GM19023 (cell line): Measurements from ENCODE around the gene PLEKHA5.

Source experiments
- ATAC-seq: cut with Tn5 transposase; IDR thresholded peaks from one replicate; pipeline ENCODE4 v1.9.1; 2021; ENCODE audit warnings: mild to moderate bottlenecking, moderate library complexity; ENCODE audit not compliant: unreplicated experiment

The PLEKHA5 gene

DNA sequence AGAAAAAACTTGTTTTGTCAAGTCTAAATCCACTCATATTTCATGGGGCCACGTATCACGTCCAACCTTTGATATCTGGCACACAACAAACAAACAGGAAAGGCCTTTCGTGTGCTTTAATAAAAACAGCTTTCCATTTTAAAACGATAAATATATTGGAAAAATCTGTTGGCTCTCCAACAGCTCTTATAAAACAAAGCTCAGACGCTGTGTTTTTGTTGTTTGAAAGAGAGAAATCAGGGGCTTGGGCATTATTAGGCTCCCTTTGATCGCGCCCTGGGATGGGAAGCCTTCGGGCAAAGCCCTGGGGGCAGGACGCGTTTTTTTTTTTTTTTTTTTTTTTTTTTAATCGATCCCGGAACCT, 429 bp upstream of the PLEKHA5 start:
- ATAC-seq: no peak

DNA sequence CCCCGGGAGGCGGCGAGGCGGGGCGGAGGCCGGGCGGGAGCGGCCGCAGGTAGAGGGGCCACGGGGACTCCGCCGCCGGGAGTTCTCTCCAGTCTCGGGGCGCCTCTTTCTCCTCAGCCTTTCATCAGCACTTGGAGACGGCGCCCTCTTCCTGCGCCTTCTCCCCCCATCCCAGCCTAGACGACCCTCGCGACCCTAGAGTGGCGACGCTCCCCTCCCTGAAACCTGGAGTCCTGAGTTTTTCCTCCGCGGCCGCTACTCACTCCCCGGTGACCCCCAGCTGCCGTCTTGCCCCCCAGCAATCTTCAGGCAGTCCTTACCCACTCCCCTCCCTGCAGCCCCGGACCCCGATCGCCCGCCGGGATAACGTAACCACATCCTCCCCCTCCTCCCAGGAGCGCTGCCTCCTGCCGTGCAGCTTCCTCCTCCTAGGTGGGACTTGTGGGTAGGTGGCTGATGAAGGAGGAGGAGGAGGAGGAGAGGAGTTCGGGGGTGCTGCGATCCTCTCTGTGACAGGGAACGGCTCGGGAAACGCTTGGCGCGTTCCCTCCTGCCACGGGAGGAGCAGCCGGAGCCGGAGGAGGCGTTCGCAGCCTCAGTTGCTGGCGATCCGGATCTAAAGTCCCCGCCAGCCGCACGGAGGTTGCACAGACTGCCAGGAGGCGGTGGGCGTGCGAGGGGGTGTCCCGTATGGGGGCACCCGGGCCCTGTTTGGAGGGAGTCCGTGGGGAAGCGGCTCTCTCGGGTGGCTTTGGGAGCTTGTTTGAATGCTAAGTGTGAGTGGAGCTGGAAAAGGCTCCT, 891 bp downstream of the PLEKHA5 start:
- no peak for ATAC-seq

DNA sequence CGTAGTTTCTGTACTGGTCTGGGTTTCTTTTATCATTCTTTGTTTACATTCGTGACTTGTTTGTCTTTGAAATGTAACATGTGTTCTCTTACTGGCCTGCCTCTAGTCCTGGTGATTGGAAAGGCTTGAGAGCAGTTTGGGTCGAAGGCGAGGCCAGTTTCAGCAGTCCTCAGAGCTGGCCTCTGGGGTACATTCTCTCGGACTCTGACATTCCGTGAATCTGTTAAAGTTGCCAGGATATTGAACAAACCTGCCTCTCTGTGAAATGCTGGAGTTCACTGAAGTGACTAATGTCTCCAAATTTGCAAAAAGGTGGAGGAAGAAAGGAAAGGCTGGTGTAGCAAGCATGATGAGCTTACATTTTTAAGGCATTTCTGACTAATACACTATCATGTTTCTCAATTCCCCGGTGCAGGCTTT, 1.5 kb downstream of the PLEKHA5 start:
- no peak for ATAC-seq

DNA sequence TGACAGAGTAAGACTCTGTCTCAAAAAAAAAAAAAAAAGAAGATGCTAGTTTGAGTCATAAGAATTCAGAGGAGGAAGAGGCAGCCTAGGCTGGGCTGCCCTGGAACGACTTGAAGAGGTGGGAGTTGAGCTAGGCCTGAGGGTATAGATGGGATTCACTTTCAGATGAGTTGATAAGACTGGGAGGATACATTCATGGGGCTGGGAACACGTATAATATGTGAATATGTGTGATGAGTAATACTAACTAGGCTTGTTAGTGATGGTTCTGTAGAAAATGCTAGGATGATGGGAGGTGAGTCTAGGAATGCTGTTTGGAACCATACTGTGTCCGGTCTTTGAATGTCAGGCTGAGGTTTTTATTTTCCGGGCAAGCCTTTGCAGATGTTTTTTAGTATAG, 9.0 kb downstream of the PLEKHA5 start:
- no peak for ATAC-seq

DNA sequence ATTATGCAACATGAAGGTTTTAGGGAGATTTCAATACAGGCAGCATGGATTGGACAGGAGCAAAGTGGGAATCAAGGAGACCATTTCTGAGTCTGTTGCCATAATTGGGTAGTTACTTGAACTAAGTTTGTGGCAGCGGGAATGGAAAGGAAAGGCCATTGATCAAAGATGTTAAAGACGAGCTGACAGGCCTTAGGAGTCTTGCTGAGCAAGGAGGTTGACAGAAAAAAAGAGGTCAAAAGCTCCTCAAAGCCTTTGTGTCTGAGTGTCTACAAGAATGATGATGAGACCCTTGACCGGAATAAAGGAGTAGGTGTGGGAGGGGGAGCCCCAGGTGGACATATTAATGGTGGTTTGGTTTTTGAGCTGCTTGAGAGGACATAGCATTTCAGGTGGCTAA, 9.4 kb downstream of the PLEKHA5 start:
- no peak for ATAC-seq

DNA sequence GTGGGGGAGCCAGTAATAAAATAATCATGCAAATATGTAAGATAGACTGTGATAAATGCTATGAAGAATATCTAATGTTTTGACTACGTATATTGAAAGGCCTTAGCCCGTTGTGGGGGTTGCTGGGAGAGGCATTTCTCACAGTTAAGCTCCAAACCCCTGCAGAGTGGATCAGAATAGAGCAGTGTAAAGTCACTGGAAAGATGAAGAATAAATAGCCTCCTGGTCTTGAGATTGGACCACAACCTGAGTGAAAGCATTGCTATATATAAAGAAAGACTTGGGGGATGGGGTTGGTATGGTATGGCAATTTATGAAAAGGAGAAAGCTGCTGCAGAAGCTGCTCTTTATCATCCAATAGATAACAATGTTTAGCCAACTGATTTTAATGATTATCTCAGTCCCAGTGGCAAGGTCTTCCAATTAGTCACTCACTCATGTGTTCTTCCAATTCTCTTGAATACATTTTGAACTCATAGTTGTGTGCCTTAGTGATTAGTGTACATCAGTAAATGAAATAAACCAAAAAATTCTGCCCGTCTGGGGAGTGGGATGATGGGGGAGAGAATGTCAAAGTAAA, 10.2 kb downstream of the PLEKHA5 start:
- ATAC-seq: no peak

DNA sequence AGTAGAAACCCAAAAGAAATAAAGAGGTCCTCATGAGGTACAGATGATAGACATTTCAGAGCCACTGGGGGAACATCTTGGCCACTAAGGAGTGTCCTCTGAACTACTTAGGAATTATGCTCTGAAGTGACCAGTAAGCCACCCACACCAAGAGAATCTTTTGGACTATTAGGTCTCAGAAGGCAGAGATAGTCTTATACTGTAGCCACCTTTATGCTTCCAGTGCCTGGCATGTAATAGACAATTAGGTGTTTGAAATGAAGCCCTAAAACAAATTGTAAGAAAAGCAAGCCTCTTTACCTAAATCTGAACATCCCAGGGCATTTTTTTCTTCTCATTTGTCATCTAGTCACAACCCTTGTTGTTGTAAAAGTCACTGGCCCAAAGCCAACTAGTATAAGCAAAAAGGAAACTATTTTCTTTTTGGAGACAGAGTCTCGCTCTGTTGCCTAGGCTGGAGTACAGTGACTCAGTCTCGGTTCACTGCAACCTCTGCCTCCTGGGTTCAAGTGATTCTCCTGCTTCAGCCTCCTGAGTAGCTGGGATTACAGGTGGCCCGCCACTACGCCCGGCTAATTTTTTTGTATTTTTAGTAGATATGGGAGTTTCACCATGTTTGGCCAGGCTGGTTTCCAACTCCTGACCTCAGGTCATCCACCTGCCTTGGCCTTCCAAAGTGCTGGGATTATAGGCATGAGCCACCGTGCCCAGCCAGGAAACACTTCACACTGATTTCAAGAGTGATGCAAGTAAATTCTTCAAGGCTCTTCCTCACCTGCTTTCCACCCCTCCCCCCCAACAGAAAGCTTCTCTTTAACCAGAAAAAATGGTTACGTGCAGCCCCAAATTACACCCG, 11.1 kb downstream of the PLEKHA5 start:
- ATAC-seq: no peak

DNA sequence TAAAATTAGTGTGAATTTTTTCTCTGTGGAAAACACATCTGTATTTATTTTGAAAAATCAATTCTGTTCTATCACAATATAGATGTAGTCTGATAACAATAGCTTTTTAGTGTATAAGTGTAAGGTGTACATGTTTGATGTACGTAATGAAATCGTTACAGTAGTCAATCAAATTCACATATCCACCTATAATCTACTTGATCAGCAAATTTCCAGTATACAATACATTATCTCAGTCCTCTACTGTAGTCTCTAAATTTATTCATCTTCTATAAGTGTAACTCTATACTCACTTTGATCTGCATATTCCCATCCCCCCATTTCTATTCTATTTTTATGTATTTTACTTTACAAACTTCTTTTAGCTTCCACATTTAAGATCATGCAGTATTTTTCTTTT, 13.0 kb downstream of the PLEKHA5 start:
- ATAC-seq: no peak

DNA sequence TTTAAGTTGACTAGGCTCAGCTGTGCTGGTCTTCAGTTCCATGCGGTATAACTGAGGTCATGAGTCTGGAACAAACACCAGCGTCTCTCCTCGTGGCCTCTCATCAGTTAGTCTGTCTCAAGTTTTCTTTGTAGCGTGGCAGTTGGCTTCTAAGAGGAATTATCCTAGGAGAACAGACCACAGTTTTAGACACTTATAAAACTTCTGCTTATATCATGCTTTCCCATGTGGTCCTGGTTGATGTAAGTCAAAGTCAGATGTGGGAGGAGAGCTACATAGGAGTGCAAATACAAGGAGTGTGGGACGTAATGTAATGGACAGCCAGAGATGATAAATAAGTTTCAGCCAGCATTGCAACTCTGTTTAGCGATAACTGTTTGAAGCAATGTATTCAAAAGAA, 14.8 kb downstream of the PLEKHA5 start:
- no peak for ATAC-seq

DNA sequence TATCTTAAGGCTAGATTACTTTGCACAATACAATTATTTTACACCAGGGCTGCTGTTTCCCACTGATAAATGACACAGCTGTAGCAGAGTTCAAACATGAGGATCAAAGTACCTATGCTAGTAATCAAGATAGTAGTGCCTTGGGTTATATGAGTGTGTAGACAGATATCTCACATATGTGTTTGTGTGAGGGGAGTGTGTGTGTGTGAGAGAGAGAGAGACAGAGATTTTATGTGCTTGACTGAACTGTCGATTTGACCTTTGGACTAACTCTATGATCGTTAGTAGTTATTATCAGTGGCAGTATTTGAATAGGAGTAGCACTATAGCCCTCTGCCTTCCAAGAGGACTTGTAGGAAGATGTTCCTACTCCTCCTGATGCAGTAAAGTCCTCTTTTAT, 15.5 kb downstream of the PLEKHA5 start:
- no peak for ATAC-seq

DNA sequence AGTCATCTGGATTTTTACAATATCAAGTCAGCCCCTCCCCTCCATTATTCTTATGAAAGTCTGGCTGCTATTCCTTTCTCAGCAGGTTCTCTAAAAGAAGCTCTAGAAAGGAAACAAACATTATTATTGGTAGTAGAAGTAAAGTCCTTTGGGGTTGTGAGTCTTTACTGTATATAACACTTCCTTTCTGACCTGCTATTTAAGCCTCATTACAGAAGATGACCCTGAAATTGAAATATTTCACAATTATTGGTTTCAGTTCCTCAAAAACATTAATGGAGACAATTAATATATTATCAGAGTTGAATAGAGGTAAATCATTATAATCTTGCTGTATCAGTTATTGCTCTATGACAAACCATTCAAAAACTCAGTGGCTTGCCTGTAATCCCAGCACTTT, 19.3 kb downstream of the PLEKHA5 start:
- ATAC-seq: no peak

DNA sequence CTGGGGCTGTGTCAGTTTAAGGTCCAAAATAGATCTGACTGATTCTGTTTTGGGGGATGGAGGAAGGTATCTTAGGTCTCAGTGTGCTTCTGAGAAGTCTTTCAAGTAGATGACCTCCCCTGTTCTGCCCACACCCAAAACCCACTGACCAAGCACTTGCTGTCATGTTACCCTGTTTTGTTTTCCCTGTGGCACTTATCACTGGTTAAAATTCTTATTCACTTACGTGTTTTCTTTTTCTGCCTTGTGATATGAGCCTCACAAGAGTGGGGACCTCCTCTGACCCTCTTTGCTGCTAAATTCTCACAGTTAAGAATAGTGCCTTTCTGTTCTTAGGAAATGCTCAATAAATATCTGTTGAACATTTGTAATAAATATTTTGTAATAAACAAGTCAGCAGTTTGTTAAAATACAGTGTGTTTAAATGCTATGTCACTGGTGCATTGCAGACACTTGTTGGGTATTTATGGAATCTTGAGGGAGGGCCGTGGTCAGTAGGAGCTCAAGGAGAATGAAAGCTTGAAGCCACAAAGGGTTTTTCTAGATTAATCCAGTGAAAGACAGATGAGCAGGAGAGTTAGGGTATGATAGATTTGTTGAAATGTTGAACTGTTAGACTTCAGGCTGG, 20.9 kb downstream of the PLEKHA5 start:
- ATAC-seq: no peak

DNA sequence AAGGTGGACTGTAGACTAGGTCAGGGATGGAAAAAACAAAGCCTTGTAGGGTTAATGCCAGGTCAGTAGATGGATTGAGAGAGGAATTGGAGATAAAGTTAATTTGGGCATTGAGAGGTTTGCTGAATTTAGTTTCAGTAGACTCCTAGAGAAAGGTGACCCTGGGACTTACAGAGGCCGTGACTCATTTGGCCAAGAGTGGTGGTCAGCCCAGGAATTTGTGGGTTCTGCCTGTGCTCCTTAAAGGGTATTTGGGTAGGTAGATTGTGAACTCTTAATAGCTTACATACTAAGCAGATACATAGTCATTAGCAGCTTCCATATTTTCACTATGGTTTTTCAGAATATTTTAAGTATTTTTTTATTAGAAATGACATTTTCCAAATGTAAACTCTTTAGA, 21.8 kb downstream of the PLEKHA5 start:
- ATAC-seq: no peak

DNA sequence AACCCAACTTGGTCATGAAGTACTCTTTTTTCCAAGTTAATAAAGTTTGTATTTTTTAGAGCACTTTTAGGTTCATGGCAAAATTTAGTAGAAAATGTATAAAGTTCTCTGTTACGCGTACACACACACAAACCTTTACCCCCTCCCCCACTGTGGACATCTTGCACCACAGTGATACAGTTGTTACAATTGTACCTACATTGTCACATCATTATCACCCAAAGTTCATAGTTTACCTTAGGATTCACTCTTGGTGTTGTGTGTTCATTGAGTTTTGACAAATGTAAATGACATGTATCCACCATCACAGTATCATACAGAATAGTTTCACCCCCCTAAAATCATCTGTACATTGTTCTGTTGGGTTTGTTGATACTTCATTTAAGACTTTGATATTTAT, 23.9 kb downstream of the PLEKHA5 start:
- ATAC-seq: no peak

DNA sequence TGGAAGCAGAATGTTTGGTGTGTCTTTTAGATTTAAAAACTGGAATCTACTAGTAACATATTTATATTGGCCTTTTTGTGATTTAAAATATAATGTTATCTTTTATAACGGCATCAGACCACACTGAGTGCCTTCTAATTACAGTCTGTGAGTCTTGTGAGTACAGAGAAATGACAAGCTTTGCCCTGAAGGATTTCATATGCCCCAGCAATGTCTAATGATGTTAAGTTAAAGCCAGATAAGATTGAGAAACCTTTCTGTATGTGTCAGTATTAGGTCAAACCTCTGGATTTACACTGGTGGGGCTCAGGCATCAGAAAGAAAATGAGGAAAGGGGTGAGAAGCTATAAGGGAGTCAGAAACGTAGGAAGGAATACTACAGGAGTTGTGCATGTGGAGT, 25.2 kb downstream of the PLEKHA5 start:
- no peak for ATAC-seq

DNA sequence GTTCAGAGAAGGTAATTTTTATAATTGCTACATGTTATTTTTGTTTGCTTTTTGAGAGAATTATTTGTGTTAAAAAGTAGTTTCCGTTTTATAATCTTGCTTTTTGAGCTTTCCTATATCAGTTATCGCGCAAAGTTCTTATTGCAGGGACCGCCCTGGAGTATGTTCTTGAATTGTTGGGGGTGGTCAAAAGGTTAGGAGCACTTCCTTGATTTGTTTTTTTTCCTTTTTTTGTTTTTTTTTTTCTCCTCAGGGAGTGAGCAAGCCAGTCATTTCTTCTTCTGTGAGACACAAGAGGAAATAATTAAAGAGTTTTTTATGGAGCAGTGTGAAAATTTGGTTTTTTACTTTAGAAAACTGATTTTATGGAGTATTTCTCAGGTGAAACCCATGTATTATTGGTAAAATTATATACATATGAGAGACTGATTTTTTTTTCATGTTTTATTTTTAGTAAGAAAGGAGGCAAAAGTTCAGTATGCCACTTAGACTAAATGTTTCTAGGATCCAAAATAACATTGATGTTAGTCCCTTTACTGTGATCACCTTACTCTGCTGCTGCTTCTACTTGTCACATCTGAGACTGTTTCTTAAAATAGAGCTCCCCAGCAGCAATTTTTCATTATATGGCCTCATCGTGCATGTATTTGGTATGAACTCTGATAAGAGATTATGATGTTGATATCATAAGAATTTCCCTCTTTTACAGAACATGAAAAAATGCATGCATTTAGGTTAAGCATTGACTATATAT, 26.6 kb downstream of the PLEKHA5 start:
- no peak for ATAC-seq

DNA sequence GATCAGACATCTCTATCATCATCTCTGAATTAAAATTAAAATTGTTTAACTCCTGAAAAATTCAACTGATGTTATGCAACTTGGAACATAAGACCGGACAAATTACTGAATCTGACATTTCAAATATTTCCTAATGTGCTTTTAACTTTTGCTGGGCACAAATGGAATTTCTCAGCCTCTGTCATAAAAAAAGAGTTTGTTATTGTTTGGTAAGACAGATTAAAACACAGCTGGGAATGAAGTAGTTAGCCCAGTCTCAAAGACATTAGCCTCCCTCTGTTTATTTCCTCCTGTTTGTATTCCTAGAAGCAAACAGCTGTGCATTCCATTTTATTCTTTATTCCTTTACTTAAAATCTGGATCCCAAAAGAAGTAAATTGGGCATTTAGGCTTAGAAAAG, 29.4 kb downstream of the PLEKHA5 start:
- no peak for ATAC-seq

DNA sequence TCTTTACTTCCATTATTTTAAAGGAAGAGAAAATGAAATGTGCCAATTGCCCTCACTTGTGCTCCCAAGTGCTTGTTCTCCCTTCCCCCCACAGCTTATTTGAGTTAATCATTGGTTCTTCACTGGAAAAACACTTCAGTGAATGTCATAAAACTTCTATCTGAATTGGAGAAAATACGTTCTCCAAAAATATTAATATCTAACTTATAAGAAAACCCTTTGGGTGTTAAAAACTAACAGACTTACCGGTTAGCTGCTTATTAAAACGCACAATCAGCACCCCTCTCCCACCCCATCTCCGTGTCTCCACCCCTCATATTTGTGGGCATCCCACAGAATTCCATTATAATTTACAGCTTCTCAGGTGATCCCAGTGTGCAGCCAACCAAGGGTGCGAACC, 31.7 kb downstream of the PLEKHA5 start:
- no peak for ATAC-seq

DNA sequence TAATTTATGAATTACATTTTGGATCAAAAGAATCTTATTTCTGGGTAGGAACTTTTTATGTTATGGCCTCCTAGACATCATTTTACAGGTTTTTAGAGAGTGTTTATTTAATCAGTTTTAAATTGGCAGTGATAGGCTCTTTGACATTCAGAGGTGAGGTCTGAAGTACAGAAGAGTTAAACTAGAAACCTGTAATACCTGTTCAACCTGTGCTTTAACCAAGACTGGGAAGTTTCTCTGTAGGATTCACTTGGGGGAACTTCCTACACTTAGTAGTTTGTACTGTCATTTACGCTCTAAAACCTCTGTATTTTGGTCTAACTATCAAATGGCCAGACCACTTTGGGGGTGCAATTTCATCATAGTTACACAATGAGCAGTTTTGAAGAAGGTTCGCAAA, 35.9 kb downstream of the PLEKHA5 start:
- no peak for ATAC-seq

DNA sequence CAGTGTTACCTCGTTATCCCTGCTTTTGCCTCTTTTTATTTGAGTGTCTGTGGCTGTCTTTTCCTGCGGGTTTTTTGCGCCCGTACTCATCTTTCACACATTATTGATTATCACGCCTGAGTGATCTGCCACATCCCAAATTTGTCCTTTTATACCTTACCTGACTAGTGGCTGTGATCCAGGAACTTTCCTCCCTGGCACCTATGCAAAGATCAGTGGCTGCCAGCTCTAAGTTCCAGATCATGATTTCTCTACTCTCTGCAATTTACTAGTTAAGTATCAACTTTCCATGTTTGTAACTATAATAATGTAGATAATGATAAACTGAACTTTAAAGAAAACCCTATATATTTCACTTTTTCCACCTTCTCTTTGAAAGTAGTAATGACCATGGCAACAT, 36.9 kb downstream of the PLEKHA5 start:
- no peak for ATAC-seq

DNA sequence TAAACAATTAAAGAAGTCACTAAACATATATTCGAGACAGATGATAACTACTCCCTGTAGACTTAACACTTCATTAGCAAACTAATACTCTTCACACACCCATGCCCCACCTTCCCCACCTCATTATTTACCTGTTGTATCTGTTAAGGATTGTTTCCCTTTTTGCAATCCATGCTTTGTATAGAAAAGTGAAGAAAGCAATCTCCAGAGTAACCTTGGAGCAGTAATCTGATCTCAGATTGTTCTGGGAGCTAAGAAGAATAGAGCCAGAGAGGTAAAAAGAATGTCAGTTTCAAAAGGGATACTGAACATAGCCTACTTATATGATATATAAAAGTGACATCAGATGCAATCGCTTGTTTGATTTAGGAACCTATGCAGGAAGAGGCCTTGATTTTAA, 37.4 kb downstream of the PLEKHA5 start:
- ATAC-seq: no peak
